Activated naive CD4-positive, alpha-beta T cell treated with anti-CD3 and anti-CD28 coated beads for 36 hours (primary cell): ENCODE results near the gene LRRC15. TPM values are rescaled to one million over a fixed set of nuclear protein-coding genes. Genes with fewer than 3 reads are reported as not detected.

Source experiments
- CTCF ChIA-PET: fragments of 350-600 bp; sonication (Branson Sonifier 250); formaldehyde crosslinking; loops from one replicate; lab custom pipeline; 2021; ENCODE audit warnings: antibody characterized with exemption; lab: Charles Lee
- DNase-seq: peaks from one replicate; pipeline ENCODE4 v3.0.0-alpha.2; 2020
- H3K27ac Mint-ChIP-seq: one replicate; pipeline ENCODE4 v1.8.0; 2021; ENCODE audit warnings: mild to moderate bottlenecking, mixed read lengths
- H3K27me3 Mint-ChIP-seq: one replicate; pipeline ENCODE4 v1.8.0; 2021; ENCODE audit warnings: low read depth, mixed read lengths
- H3K36me3 Mint-ChIP-seq: one replicate; pipeline ENCODE4 v1.8.0; 2021; ENCODE audit warnings: low read depth, mixed read lengths
- H3K4me1 Mint-ChIP-seq: one replicate; pipeline ENCODE4 v1.8.0; 2021; ENCODE audit warnings: low read depth, mixed read lengths
- H3K4me3 Mint-ChIP-seq: one replicate; pipeline ENCODE4 v1.8.0; 2021; ENCODE audit warnings: mild to moderate bottlenecking, moderate library complexity, mixed read lengths
- H3K9me3 Mint-ChIP-seq: one replicate; pipeline ENCODE4 v1.8.0; 2021; ENCODE audit warnings: mixed read lengths
- intact Hi-C: fragments of 100-400 bp; cut with micrococcal nuclease; formaldehyde crosslinking; loops from one replicate; pipeline ENCODE4 v1.15.1; 2023
- total RNA-seq, 2 experiments: library from RNA; stranded (reverse); gene quantifications; one replicate each; pipeline ENCODE4 v1.2.3, GENCODE V29; 2021

LRRC15 gene
- total RNA-seq, 2 experiments from 2014 or later: not detected

DNA sequence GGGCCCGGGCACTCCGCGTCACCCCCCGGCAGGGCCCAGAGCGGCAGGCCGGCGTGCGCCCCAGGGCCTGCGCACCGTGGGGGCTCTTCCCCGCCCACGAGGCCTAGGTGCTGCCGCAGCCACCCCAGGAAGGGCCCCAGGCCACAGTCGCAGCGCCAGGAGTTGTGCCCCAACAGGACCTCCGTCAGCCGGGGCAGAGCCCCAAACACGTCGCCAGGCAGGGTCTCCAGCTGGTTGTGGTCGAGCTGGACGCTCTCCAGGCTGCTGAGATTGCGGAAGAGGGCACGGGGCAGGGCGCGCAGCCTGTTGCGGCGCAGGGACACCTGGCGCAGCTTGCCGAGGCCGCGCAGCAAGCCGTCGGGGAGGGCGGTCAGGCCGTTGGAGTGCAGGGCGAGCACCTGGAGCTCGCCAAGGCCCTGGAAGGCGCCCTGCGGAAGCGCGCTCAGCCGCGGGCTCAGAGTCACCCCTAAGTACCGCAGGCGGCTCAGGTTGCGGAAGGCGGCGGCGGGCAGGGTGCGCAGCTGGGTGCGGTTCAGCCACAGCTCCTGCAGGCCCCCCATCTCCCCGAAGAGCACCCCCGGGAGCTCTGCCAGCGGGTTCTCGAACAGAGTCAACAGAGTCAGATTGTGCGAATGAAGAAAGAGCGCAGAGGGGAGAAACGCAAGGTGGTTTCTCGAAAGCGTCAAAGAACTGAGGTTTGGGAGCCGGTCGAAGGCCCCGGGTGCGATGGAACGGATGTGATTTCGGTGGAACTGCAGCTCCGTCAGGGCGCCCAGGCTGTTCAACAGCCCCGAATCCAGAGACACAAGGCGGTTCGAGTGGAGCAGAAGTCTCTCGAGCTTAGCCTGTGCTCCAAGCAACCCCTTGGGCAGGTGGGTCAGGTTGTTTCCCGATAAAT is 27.6 kb upstream of the LRRC15 start:
- no peak overlapping the region for H3K27ac Mint-ChIP-seq
- H3K4me3 Mint-ChIP-seq: peak overlapping the region; percentile 76
- intact Hi-C loops: loop anchor here (1.0 to 5.0 kb wide), 8 partner anchors 52 to 620 kb away; partner anchors contain the start of genes ATP13A3, HES1 and TMEM44
- peaks cover 53% of the 10 kb centered on the region for H3K4me1 Mint-ChIP-seq
- peak; percentile 55 for DNase-seq
- CTCF ChIA-PET: interaction anchor here (1.0 to 15.7 kb wide), 6 partner anchors 10 to 117 kb away, joined by 3 to 166 read pairs (median 17); no protein-coding TSS in a partner anchor
- H3K27me3 Mint-ChIP-seq: peaks cover 5% of the 10 kb centered on the region
- H3K36me3 Mint-ChIP-seq: no peaks in the 10 kb centered on the region
- no peaks in the 10 kb centered on the region for H3K9me3 Mint-ChIP-seq

DNA sequence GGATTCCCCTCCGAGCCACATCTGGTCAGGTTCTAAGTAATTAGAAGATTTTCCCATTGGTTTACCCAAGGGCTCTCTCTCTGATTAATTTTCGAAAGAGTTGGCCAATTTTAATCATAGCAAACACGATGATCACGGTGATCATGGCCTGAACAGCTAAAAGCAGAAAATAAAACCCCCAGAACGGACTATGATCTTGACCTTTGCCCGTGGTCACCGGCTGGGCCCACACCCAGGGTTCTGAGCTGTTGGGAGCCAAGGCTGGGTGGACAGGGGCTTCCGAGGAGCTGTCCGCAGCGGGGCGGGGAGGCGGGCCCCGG is 27.0 kb upstream of the LRRC15 start:
- DNase-seq: no peak
- Mint-ChIP-seq H3K4me1 (peaks cover 53% of the 10 kb centered on the region), H3K27me3 (peaks cover 5% of the 10 kb centered on the region), H3K36me3 (no peaks in the 10 kb centered on the region), H3K9me3 (peaks cover 1% of the 10 kb centered on the region), H3K27ac (peak overlapping the region; percentile 19), H3K4me3 (peak overlapping the region; percentile 42)
- CTCF ChIA-PET: interaction anchor here (1.2 to 15.7 kb wide), 5 partner anchors 10 to 63 kb away, joined by 3 to 166 read pairs (median 31); no protein-coding TSS in a partner anchor
- intact Hi-C loops: loop anchor here (1.0 to 5.0 kb wide), 8 partner anchors 52 to 619 kb away; partner anchors contain the start of genes ATP13A3, HES1 and TMEM44

DNA sequence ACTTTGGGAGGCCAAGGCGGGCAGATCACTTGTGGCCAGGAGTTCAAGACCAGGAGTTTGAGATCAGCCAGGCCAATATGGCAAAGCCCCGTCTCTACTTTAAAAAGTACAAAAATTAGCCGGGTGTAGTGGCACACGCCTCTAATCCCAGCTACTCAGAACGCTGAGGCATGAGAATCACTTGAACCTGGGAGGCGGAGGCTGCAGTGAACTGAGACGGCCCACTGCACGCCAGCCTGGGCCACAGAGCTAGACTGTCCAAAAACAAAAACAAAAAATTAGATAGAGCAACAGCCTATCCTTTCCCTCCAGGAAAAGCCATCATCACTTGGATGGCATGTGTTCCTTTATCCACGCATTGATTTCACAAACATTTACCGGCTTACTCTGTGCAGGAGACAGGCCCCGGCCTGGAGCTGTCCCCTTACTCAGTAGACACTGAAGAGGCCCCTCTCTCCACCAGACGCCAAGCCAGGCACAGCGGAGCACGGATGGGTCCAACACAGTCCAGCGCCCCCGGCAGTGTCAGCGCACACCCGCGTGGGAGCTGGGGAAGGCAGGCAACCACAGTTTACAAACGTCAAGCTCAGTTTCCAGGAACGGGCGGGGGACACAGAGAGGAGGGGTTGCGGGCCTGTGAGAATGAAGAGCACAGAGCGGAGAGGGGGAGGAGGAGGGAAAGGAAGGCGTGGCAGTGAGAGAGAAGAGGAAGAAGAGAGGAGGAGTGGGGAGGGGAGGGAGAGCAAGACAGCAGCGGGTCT is 26.4 kb upstream of the LRRC15 start:
- intact Hi-C loops: loop anchor here (1.0 to 5.0 kb wide), 8 partner anchors 51 to 619 kb away; partner anchors contain the start of genes ATP13A3, HES1 and TMEM44
- peak; percentile 85 for DNase-seq
- Mint-ChIP-seq H3K4me1 (peaks cover 53% of the 10 kb centered on the region), H3K9me3 (peaks cover 6% of the 10 kb centered on the region), H3K27me3 (peaks cover 5% of the 10 kb centered on the region), H3K36me3 (no peaks in the 10 kb centered on the region), H3K27ac (peak overlapping the region; percentile 21), H3K4me3 (peak overlapping the region; percentile 42)
- CTCF ChIA-PET: interaction anchor here (0.6 to 15.7 kb wide), 8 partner anchors 8 to 70 kb away, joined by 3 to 166 read pairs (median 6); no protein-coding TSS in a partner anchor

DNA sequence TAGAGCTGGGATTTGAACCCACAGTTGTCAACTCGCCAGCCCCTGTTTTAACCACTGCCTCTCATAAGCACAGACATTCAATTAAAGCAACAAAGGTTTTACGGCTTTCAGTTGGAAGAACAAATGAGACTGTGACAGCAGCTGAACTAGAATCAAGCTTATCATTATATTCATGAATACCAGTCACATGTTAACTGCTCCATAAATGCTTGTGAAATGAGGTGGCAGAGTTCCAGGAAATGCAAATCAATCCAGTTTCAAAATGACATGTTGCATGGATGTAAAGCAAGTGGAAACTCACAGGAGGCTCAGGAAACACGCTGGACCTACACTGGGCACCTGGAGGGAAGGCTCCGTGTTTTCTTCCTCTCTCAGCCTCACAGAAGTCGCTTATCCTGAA is 25.7 kb upstream of the LRRC15 start:
- CTCF ChIA-PET: interaction anchor here (0.6 to 15.7 kb wide), 10 partner anchors 9 to 198 kb away, joined by 3 to 166 read pairs (median 4); no protein-coding TSS in a partner anchor
- intact Hi-C loops: loop anchor here (5.0 kb wide), 2 partner anchors 237 to 618 kb away; partner anchors contain the start of gene TMEM44
- Mint-ChIP-seq H3K27me3 (peaks cover 5% of the 10 kb centered on the region), H3K4me3 (peak overlapping the region; percentile 11), H3K36me3 (no peaks in the 10 kb centered on the region), H3K9me3 (peaks cover 11% of the 10 kb centered on the region), H3K27ac (peak overlapping the region; percentile 13), H3K4me1 (peaks cover 53% of the 10 kb centered on the region)
- peak; percentile 49 for DNase-seq

DNA sequence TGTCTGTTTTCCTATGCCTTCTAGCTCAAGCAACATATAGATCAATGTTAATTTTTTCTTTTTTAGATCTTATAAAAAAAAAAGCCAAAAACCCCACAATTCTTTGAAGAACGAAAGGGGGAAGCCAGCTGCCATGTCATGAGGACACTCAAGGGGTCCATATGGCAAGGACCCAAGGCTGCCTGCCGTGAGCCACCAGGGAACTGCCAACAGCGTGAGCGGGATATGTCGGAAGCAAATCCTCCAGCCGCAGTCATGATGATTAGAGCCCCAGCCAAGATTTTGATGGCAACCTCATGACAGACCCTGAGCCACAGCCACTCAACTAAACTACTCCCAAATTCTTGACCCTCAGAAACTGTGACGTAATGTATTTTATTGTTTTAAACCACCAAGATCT is 23.0 kb upstream of the LRRC15 start:
- Mint-ChIP-seq H3K27me3 (peaks cover 2% of the 10 kb centered on the region), H3K27ac (no peak overlapping the region), H3K9me3 (peaks cover 14% of the 10 kb centered on the region), H3K36me3 (peaks cover 1% of the 10 kb centered on the region), H3K4me3 (no peak overlapping the region), H3K4me1 (peaks cover 27% of the 10 kb centered on the region)
- no peak for DNase-seq
- CTCF ChIA-PET: interaction anchor here (1.0 kb wide), 1 partner anchor 11 kb away, joined by 3 read pairs; no protein-coding TSS in a partner anchor
- intact Hi-C loops: no loop called here

DNA sequence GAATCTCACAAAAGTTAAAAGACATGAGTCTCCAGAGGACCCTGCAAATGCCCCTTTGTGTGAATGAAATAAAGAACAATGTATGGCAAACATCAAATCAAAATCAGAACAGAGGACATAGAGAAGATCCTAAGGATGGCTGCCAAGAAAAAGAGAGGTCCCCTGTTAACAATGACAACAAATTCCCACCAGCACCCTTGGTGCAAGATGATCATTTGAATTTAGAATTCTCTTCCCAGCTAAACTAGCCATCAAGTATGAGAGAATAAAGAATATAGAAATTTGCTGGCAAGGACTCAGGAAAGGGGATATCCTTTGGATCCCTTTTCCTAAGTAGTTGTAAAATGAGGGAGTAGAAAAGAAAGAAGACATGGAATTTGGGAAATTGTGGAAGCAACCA is 21.3 kb upstream of the LRRC15 start:
- DNase-seq: no peak
- CTCF ChIA-PET: interaction anchor here (0.8 to 1.7 kb wide), 2 partner anchors 17 to 47 kb away, joined by 3 to 6 read pairs; no protein-coding TSS in a partner anchor
- Mint-ChIP-seq H3K27ac (no peak overlapping the region), H3K36me3 (peaks cover 1% of the 10 kb centered on the region), H3K4me1 (peaks cover 15% of the 10 kb centered on the region), H3K9me3 (peaks cover 14% of the 10 kb centered on the region), H3K27me3 (no peaks in the 10 kb centered on the region), H3K4me3 (no peak overlapping the region)
- intact Hi-C loops: no loop called here

DNA sequence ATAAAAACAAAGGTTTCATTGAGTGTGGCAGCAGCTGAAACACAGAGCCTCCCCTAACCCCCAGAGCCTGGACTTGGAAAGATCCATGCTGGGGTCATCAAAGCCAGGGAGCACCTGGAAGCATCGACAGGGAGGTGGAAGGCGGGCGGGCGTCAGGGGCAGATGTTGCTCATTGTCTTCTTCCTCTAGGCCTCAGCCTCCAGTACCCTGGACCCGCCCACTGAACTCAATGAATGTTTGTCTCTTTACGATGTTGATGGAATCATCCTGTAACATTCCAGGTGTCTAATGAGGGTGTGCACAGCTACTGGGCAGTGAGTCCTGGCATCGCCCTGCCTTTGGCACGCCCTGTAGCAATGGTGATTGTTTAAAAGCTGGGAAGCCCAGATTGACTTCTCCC is 19.7 kb upstream of the LRRC15 start:
- CTCF ChIA-PET: interaction anchor here (1.0 to 1.6 kb wide), 3 partner anchors 9 to 45 kb away, joined by 3 to 5 read pairs (median 4); partner anchors contain the start of gene GP5
- Mint-ChIP-seq H3K9me3 (peaks cover 14% of the 10 kb centered on the region), H3K27ac (no peak overlapping the region), H3K4me1 (no peaks in the 10 kb centered on the region), H3K36me3 (peaks cover 1% of the 10 kb centered on the region), H3K4me3 (no peak overlapping the region), H3K27me3 (no peaks in the 10 kb centered on the region)
- intact Hi-C loops: no loop called here
- no peak for DNase-seq

DNA sequence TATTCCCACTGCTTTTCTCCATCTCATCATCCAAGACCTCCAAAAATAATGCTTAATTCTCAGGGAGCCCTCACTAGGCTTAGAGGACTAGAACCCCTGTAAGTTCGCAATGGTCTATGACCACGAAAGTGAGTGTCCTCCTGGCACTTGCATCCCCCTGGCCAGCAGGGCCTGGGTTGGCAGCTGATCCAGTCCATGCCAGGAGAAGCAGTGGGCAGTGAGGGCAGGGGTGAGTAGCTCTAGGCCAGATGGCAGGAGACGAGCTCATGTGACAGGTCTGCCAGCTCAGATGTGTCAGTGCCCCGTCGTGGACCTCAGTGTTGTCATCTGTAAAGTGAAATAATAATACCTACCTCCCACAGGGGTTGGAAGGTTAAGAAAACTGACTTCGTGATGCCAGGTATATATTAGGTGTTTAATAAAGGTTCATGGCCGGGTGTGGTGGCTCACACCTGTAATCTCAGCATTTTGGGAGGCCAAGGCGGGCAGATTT is 18.4 kb upstream of the LRRC15 start:
- CTCF ChIA-PET: interaction anchor here (1.6 kb wide), 1 partner anchor 44 kb away, joined by 4 read pairs; no protein-coding TSS in a partner anchor
- H3K4me3 Mint-ChIP-seq: no peak overlapping the region
- peaks cover 14% of the 10 kb centered on the region for H3K9me3 Mint-ChIP-seq
- peaks cover 1% of the 10 kb centered on the region for H3K36me3 Mint-ChIP-seq
- H3K4me1 Mint-ChIP-seq: no peaks in the 10 kb centered on the region
- intact Hi-C loops: no loop called here
- no peaks in the 10 kb centered on the region for H3K27me3 Mint-ChIP-seq
- no peak overlapping the region for H3K27ac Mint-ChIP-seq
- no peak for DNase-seq

DNA sequence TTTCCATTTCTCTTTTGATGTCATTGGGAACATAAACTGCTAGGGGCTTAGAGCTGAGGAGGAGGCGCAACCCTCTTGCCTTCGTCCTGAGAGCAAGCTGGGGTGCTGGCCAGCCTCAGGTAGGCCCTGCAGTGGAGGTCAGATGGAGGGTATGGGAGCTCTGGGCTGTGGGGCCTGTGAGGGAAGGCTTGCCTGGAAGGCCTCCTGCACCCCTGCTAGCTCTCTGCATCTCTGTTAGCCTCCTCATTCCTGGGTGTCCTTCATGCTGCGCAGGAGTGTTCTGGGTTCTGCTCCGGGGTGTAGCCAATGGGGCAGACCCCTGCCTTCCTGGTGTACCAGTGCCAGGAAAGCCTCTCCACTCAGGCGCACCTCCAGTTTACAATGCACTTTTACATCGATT is 17.7 kb upstream of the LRRC15 start:
- no peak for DNase-seq
- peaks cover 14% of the 10 kb centered on the region for H3K9me3 Mint-ChIP-seq
- peaks cover 1% of the 10 kb centered on the region for H3K36me3 Mint-ChIP-seq
- CTCF ChIA-PET: interaction anchor here (0.8 to 1.4 kb wide), 2 partner anchors 44 to 54 kb away, joined by 3 to 5 read pairs; no protein-coding TSS in a partner anchor
- H3K4me1 Mint-ChIP-seq: no peaks in the 10 kb centered on the region
- intact Hi-C loops: no loop called here
- no peaks in the 10 kb centered on the region for H3K27me3 Mint-ChIP-seq
- no peak overlapping the region for H3K4me3 Mint-ChIP-seq
- no peak overlapping the region for H3K27ac Mint-ChIP-seq

DNA sequence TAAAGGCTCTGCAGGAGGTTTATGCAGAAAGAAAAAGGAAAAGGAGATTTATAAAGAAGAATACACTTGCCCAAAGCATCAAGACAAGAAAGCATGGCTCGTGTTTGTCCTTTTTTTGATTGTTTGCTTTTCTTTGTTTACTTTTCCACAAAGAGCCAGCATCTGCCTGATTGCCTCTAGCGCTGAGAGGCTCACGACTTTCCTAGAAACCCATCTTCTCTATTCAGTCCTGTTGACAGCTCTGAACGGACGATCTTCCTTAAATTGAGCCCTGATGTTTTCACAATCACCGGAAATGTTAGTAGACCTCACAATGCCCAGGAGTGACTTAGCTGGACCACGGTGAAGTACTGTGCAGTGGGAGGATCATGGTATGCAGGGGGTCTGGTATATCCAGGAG is 17.1 kb upstream of the LRRC15 start:
- Mint-ChIP-seq H3K4me1 (no peaks in the 10 kb centered on the region), H3K27ac (no peak overlapping the region), H3K27me3 (no peaks in the 10 kb centered on the region), H3K36me3 (peaks cover 1% of the 10 kb centered on the region), H3K9me3 (peaks cover 14% of the 10 kb centered on the region), H3K4me3 (no peak overlapping the region)
- DNase-seq: no peak
- CTCF ChIA-PET: interaction anchor here (0.8 to 1.4 kb wide), 2 partner anchors 43 to 53 kb away, joined by 3 to 5 read pairs; no protein-coding TSS in a partner anchor
- intact Hi-C loops: no loop called here

DNA sequence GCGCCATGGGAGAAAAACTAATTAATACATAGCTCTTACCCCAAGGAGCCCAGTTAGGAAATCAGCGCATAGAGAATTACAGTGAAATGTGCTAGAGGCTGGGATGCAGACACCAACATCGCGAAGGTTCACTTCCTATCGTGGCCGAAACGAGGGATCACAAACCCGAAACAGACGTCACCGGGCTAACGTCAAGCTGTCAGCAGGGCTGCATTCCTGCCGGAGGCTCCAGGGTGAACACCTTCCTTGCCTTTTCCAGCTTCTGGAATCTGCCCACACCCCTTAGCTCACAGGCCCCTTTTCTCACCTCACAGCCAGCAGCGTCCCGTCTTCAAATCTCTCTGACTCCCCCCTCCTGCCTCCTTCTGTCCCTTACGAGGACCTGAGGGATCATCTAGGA is 16.5 kb upstream of the LRRC15 start:
- CTCF ChIA-PET: interaction anchor here (1.0 to 1.4 kb wide), 2 partner anchors 10 to 42 kb away, joined by 3 to 5 read pairs; no protein-coding TSS in a partner anchor
- H3K4me3 Mint-ChIP-seq: no peak overlapping the region
- H3K27me3 Mint-ChIP-seq: no peaks in the 10 kb centered on the region
- intact Hi-C loops: no loop called here
- peaks cover 1% of the 10 kb centered on the region for H3K36me3 Mint-ChIP-seq
- no peak overlapping the region for H3K27ac Mint-ChIP-seq
- H3K9me3 Mint-ChIP-seq: peaks cover 9% of the 10 kb centered on the region
- no peak for DNase-seq
- no peaks in the 10 kb centered on the region for H3K4me1 Mint-ChIP-seq
